ENCODE measurements around the gene SCN5A.
A peak's percentile ranks its signal among the peaks of the same experiment; 100 is the strongest.

Gene SCN5A

GRCh38 chr3:38544926-38545325 lies 104.6 kb downstream of the SCN5A start:
- H3K4me3 ChIP-seq (ENCODE audit: control insufficient read depth, low read depth, low read length), result no peak overlapping the region
- TF ChIP-seq CTCF (conservative IDR thresholded peaks at IDR 0.05; ENCODE audit: control insufficient read depth, insufficient read depth, low read depth, low read length), result no peak
- DNase-seq (ENCODE audit: low read depth), result no peak

GRCh38 chr3:38543586-38543985 lies 105.9 kb downstream of the SCN5A start:
- TF ChIP-seq CTCF (conservative IDR thresholded peaks at IDR 0.05; ENCODE audit: control insufficient read depth, insufficient read depth, low read depth, low read length), result no peak
- DNase-seq (ENCODE audit: low read depth), result no peak
- H3K4me3 ChIP-seq (ENCODE audit: control insufficient read depth, low read depth, low read length), result no peak overlapping the region

- no peak overlapping the region for H3K4me3 ChIP-seq (ENCODE audit: control insufficient read depth, low read depth, low read length)
- TF ChIP-seq CTCF (conservative IDR thresholded peaks at IDR 0.05; ENCODE audit: control insufficient read depth, insufficient read depth, low read depth, low read length), result no peak
- DNase-seq (ENCODE audit: low read depth), result no peak
Observed at GRCh38 chr3:38542401-38543298, 106.8 kb downstream of the SCN5A start.

GRCh38 chr3:38541806-38542205 lies 107.7 kb downstream of the SCN5A start:
- no peak overlapping the region for H3K4me3 ChIP-seq (ENCODE audit: control insufficient read depth, low read depth, low read length)
- TF ChIP-seq CTCF (conservative IDR thresholded peaks at IDR 0.05; ENCODE audit: control insufficient read depth, insufficient read depth, low read depth, low read length), result no peak
- peak; percentile 25 for DNase-seq (ENCODE audit: low read depth)

GRCh38 chr3:38538773-38539353 lies 110.6 kb downstream of the SCN5A start:
- H3K4me3 ChIP-seq (ENCODE audit: control insufficient read depth, low read depth, low read length), result no peak overlapping the region
- no peak for DNase-seq (ENCODE audit: low read depth)
- no peak for TF ChIP-seq CTCF (conservative IDR thresholded peaks at IDR 0.05; ENCODE audit: control insufficient read depth, insufficient read depth, low read depth, low read length)

GRCh38 chr3:38536671-38537070 lies 112.8 kb downstream of the SCN5A start:
- DNase-seq (ENCODE audit: low read depth), result no peak
- H3K4me3 ChIP-seq (ENCODE audit: control insufficient read depth, low read depth, low read length), result no peak overlapping the region
- TF ChIP-seq CTCF (conservative IDR thresholded peaks at IDR 0.05; ENCODE audit: control insufficient read depth, insufficient read depth, low read depth, low read length), result no peak
